ENCODE results near the gene TTC7B.

TTC7B gene

DNA sequence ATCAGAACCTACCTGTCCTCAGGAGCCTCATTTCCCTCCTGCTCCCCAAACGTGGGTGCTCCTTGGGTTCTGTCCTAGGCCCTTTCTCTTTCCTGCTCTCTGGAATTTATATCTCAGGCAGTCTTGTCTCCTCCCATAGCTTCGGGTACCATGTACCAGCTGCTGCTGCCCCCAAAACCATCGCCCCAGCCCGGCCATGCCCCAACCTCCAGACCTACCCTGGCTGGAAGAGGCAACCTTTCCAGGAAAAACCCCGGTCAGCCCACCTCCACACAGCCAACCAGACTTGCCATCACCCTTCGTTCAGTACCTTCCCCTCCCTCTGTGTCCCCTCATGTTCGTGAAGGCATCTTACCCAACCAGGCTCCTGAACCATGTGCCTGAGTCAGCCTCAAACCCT lies 254.3 kb downstream of the TTC7B start:
- Histone ChIP-seq H3K23ac (ENCODE audit: low read depth, low read length, poor library complexity) (no peak overlapping the region), H3K14ac (ENCODE audit: low read length) (no peak overlapping the region), H3K9me3 (replicated peaks in 1 of 2; ENCODE audit: control insufficient read depth in 2 of 2, insufficient read depth in 1 of 2, low read depth in 1 of 2, low read length in 2 of 2) (no peaks in the 10 kb centered on the region), H2BK12ac (ENCODE audit: low read length) (no peak overlapping the region), H3K4me3 (ENCODE audit: low read length in 2 of 2) (no peak overlapping the region), H3K27ac (replicated peaks; ENCODE audit: low read length) (no peak overlapping the region), H3K9ac (ENCODE audit: low read depth, low read length, poor library complexity) (no peak overlapping the region), H2BK120ac (ENCODE audit: low read depth, low read length) (no peak overlapping the region), H2BK15ac (ENCODE audit: low read length) (no peak overlapping the region), H2BK5ac (ENCODE audit: low read length) (no peak overlapping the region), H2AK5ac (ENCODE audit: low read depth, low read length) (peak overlapping the region; percentile 56), H3K27me3 (ENCODE audit: control insufficient read depth in 3 of 3, insufficient read depth in 3 of 3, low read depth in 1 of 3, low read length in 3 of 3) (no peaks in the 10 kb centered on the region), H3K4ac (ENCODE audit: low read length) (no peak overlapping the region), H3K18ac (ENCODE audit: low read length) (peak overlapping the region; percentile 36), H2AFZ (ENCODE audit: low read length) (no peak overlapping the region), H3K4me2 (ENCODE audit: insufficient read depth, low read length, poor library complexity, severe bottlenecking) (no peak overlapping the region), H3K4me1 (ENCODE audit: control insufficient read depth in 2 of 2, insufficient read depth in 1 of 2, low read depth in 1 of 2, low read length in 2 of 2) (peaks cover 0 to 9% of the 10 kb centered on the region in 2 donors), H4K91ac (ENCODE audit: low read depth, low read length, poor library complexity) (no peak overlapping the region), H3K36me3 (replicated peaks in 1 of 2; ENCODE audit: control insufficient read depth in 2 of 2, insufficient read depth in 2 of 2, low read length in 2 of 2) (no peaks in the 10 kb centered on the region), H3K79me1 (ENCODE audit: low read depth, low read length) (no peaks in the 10 kb centered on the region), H4K8ac (ENCODE audit: low read depth, low read length) (peak overlapping the region; percentile 67)
- no CpG with 5 or more reads among the region's 7 CpGs for WGBS, 2 donors (ENCODE audit: extremely low coverage in 2 of 2, insufficient read length in 2 of 2, insufficient replicate concordance in 1 of 2)
- DNase-seq (ENCODE audit: low spot score), result no peak

DNA sequence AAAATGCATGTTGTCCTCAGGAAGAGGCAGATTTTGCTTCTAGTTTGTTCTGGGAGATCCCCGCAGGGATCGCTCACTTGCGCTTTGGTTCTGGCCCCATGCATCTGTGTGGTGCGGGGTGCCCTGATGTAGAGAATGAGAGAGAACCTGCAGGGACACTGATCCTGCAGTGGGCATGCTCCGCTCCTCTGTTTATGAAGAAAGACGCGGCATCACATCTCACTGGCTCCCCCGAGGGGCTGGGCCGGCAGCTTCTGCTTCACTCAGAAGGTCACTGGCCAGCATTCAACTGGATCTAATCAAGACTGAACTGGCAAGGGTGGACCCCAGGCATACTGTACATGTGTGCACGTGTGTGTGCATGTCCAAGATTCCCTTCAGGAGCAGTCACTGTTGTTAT lies 255.2 kb downstream of the TTC7B start:
- Histone ChIP-seq H3K79me1 (ENCODE audit: low read depth, low read length) (no peaks in the 10 kb centered on the region), H2BK15ac (ENCODE audit: low read length) (no peak overlapping the region), H4K91ac (ENCODE audit: low read depth, low read length, poor library complexity) (no peak overlapping the region), H3K4me3 (ENCODE audit: low read length in 2 of 2) (no peak overlapping the region), H3K36me3 (replicated peaks in 1 of 2; ENCODE audit: control insufficient read depth in 2 of 2, insufficient read depth in 2 of 2, low read length in 2 of 2) (no peaks in the 10 kb centered on the region), H3K27me3 (ENCODE audit: control insufficient read depth in 3 of 3, insufficient read depth in 3 of 3, low read depth in 1 of 3, low read length in 3 of 3) (no peaks in the 10 kb centered on the region), H3K14ac (ENCODE audit: low read length) (no peak overlapping the region), H3K4me1 (ENCODE audit: control insufficient read depth in 2 of 2, insufficient read depth in 1 of 2, low read depth in 1 of 2, low read length in 2 of 2) (peaks cover 9 to 13% of the 10 kb centered on the region in 2 donors), H3K4me2 (ENCODE audit: insufficient read depth, low read length, poor library complexity, severe bottlenecking) (no peak overlapping the region), H3K23ac (ENCODE audit: low read depth, low read length, poor library complexity) (no peak overlapping the region), H4K8ac (ENCODE audit: low read depth, low read length) (no peak overlapping the region), H2BK120ac (ENCODE audit: low read depth, low read length) (no peak overlapping the region), H2BK12ac (ENCODE audit: low read length) (no peak overlapping the region), H3K18ac (ENCODE audit: low read length) (peak overlapping the region; percentile 16), H3K9me3 (replicated peaks in 1 of 2; ENCODE audit: control insufficient read depth in 2 of 2, insufficient read depth in 1 of 2, low read depth in 1 of 2, low read length in 2 of 2) (no peaks in the 10 kb centered on the region), H3K4ac (ENCODE audit: low read length) (no peak overlapping the region), H3K9ac (ENCODE audit: low read depth, low read length, poor library complexity) (no peak overlapping the region), H3K27ac (replicated peaks; ENCODE audit: low read length) (no peak overlapping the region), H2AFZ (ENCODE audit: low read length) (no peak overlapping the region), H2AK5ac (ENCODE audit: low read depth, low read length) (no peak overlapping the region), H2BK5ac (ENCODE audit: low read length) (no peak overlapping the region)
- DNase-seq (ENCODE audit: low spot score), result no peak
- WGBS, 2 donors (ENCODE audit: extremely low coverage in 2 of 2, insufficient read length in 2 of 2, insufficient replicate concordance in 1 of 2), result no CpG with 5 or more reads among the region's 10 CpGs

DNA sequence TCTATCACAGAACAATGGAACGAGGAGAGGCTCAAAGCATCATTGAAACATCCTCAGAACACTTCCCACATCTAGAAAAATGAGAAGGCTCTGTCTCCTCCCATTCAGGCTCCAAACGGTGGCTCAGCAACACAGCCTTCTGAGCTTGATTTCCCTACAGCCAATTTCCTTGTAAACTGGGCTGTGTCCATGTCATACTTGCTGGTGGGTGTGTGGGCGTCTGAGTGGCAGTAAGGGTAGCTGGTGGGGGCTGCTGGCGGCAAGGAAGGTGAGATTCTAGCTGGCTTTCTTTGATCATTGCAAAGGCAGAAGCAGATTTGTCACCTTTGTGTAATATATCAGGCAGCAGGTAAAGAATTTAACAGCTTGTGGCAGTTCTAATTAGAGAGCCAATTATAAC lies 255.7 kb downstream of the TTC7B start:
- DNase-seq (ENCODE audit: low spot score), result no peak
- Histone ChIP-seq H3K18ac (ENCODE audit: low read length) (no peak overlapping the region), H3K23ac (ENCODE audit: low read depth, low read length, poor library complexity) (no peak overlapping the region)

DNA sequence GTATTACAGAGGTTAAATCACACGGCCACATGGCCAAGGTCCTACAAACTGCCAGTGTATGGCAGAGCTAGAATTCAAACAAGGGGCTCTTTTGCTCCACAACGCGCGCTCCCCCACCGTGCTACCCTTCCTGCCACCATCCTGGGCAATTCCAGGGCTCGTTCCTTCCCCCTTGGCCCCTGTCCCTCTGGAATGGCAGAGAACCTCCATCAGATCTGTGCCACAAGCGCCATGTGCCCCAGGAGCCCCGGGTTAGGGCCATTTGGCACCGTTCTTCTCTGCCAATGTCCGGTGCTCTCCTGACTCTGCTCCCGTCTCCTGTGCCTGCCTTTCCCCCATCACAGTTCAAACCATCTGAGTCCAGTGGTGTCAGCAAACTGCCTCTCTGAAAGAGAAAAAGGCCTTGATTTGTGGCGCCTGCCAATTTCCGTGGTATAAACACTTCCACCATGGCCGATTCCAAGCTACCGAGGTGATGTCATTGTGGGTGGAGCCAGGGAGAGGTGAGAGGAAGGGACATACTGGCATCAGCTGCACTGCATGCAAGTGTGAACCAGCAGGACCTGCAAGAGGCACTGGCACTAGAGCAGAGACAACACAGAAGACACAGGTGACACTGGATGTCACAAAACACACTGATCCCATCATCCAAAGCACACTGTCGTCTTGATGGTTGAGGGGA lies 256.3 kb downstream of the TTC7B start:
- Histone ChIP-seq H3K4me3 (ENCODE audit: low read length in 2 of 2) (no peak overlapping the region), H3K9ac (ENCODE audit: low read depth, low read length, poor library complexity) (no peak overlapping the region), H3K9me3 (replicated peaks in 1 of 2; ENCODE audit: control insufficient read depth in 2 of 2, insufficient read depth in 1 of 2, low read depth in 1 of 2, low read length in 2 of 2) (no peaks in the 10 kb centered on the region), H4K8ac (ENCODE audit: low read depth, low read length) (no peak overlapping the region), H4K91ac (ENCODE audit: low read depth, low read length, poor library complexity) (no peak overlapping the region), H3K4ac (ENCODE audit: low read length) (no peak overlapping the region), H3K23ac (ENCODE audit: low read depth, low read length, poor library complexity) (no peak overlapping the region), H3K4me1 (ENCODE audit: control insufficient read depth in 2 of 2, insufficient read depth in 1 of 2, low read depth in 1 of 2, low read length in 2 of 2) (peaks cover 13 to 23% of the 10 kb centered on the region in 2 donors), H2BK15ac (ENCODE audit: low read length) (no peak overlapping the region), H3K27me3 (ENCODE audit: control insufficient read depth in 3 of 3, insufficient read depth in 3 of 3, low read depth in 1 of 3, low read length in 3 of 3) (no peaks in the 10 kb centered on the region), H3K18ac (ENCODE audit: low read length) (peak overlapping the region; percentile 23), H3K14ac (ENCODE audit: low read length) (no peak overlapping the region), H3K27ac (replicated peaks; ENCODE audit: low read length) (no peak overlapping the region), H2AFZ (ENCODE audit: low read length) (no peak overlapping the region), H3K79me1 (ENCODE audit: low read depth, low read length) (no peaks in the 10 kb centered on the region), H2BK12ac (ENCODE audit: low read length) (no peak overlapping the region), H2AK5ac (ENCODE audit: low read depth, low read length) (peak overlapping the region; percentile 0), H3K36me3 (replicated peaks in 1 of 2; ENCODE audit: control insufficient read depth in 2 of 2, insufficient read depth in 2 of 2, low read length in 2 of 2) (no peaks in the 10 kb centered on the region), H2BK5ac (ENCODE audit: low read length) (no peak overlapping the region), H3K4me2 (ENCODE audit: insufficient read depth, low read length, poor library complexity, severe bottlenecking) (no peak overlapping the region), H2BK120ac (ENCODE audit: low read depth, low read length) (no peak overlapping the region)
- no peak for DNase-seq (ENCODE audit: low spot score)
- WGBS, 2 donors (ENCODE audit: extremely low coverage in 2 of 2, insufficient read length in 2 of 2, insufficient replicate concordance in 1 of 2), result no CpG with 5 or more reads among the region's 16 CpGs

More for the DNA sequence above, 255.7 kb downstream of the TTC7B start:
- Histone ChIP-seq H3K9ac (ENCODE audit: low read depth, low read length, poor library complexity) (no peak overlapping the region), H4K91ac (ENCODE audit: low read depth, low read length, poor library complexity) (no peak overlapping the region), H3K9me3 (replicated peaks in 1 of 2; ENCODE audit: control insufficient read depth in 2 of 2, insufficient read depth in 1 of 2, low read depth in 1 of 2, low read length in 2 of 2) (no peaks in the 10 kb centered on the region), H2BK15ac (ENCODE audit: low read length) (no peak overlapping the region), H3K79me1 (ENCODE audit: low read depth, low read length) (no peaks in the 10 kb centered on the region), H3K36me3 (replicated peaks in 1 of 2; ENCODE audit: control insufficient read depth in 2 of 2, insufficient read depth in 2 of 2, low read length in 2 of 2) (no peaks in the 10 kb centered on the region), H3K4ac (ENCODE audit: low read length) (no peak overlapping the region), H3K4me1 (ENCODE audit: control insufficient read depth in 2 of 2, insufficient read depth in 1 of 2, low read depth in 1 of 2, low read length in 2 of 2) (peaks cover 13 to 17% of the 10 kb centered on the region in 2 donors), H2AFZ (ENCODE audit: low read length) (no peak overlapping the region), H3K4me3 (ENCODE audit: low read length in 2 of 2) (no peak overlapping the region), H4K8ac (ENCODE audit: low read depth, low read length) (no peak overlapping the region), H3K4me2 (ENCODE audit: insufficient read depth, low read length, poor library complexity, severe bottlenecking) (no peak overlapping the region), H2BK12ac (ENCODE audit: low read length) (no peak overlapping the region), H3K14ac (ENCODE audit: low read length) (no peak overlapping the region), H3K27ac (replicated peaks; ENCODE audit: low read length) (no peak overlapping the region), H2BK120ac (ENCODE audit: low read depth, low read length) (no peak overlapping the region), H2BK5ac (ENCODE audit: low read length) (no peak overlapping the region), H2AK5ac (ENCODE audit: low read depth, low read length) (no peak overlapping the region), H3K27me3 (ENCODE audit: control insufficient read depth in 3 of 3, insufficient read depth in 3 of 3, low read depth in 1 of 3, low read length in 3 of 3) (no peaks in the 10 kb centered on the region)
- WGBS, 2 donors (ENCODE audit: extremely low coverage in 2 of 2, insufficient read length in 2 of 2, insufficient replicate concordance in 1 of 2), result no CpG with 5 or more reads among the region's 4 CpGs
